IPS-18a (cell line): Measurements from ENCODE around the gene MBD6.

Experiments used
- H3K27ac ChIP-seq: one replicate; pipeline ENCODE4 v1.5.1; 2013; ENCODE audit warnings: low read length
- H3K27me3 ChIP-seq: one replicate; pipeline ENCODE4 v1.6.1; 2013; ENCODE audit warnings: mild to moderate bottlenecking, low read length; ENCODE audit not compliant: control insufficient read depth, insufficient read depth
- H3K36me3 ChIP-seq: one replicate; pipeline ENCODE4 v1.6.1; 2013; ENCODE audit warnings: low read depth, low read length; ENCODE audit not compliant: control insufficient read depth
- H3K4me1 ChIP-seq: one replicate; pipeline ENCODE4 v1.6.1; 2013; ENCODE audit warnings: low read depth, low read length; ENCODE audit not compliant: control insufficient read depth
- H3K4me3 ChIP-seq: one replicate; pipeline ENCODE4 v1.5.1; 2013; ENCODE audit warnings: low read length
- H3K9ac ChIP-seq: one replicate; pipeline ENCODE4 v1.6.1; 2013; ENCODE audit warnings: mild to moderate bottlenecking, low read length, moderate library complexity
- H3K9me3 ChIP-seq: one replicate; pipeline ENCODE4 v1.6.1; 2013; ENCODE audit warnings: low read depth, low read length; ENCODE audit not compliant: control insufficient read depth

Gene MBD6

GRCh38 chr12:57522011-57522886, at the start of gene MBD6:
MBD6 (plus strand) TSS chr12:57522824; CDS start chr12:57524304, 1,480 bp downstream.
- peak within 1 kb of the TSS; percentile 49 for H3K9ac ChIP-seq
- peak within 1 kb of the TSS; percentile 84 for H3K4me3 ChIP-seq
- H3K9me3 ChIP-seq = no peaks in the 10 kb centered on the region
- peaks cover 16% of the 10 kb centered on the region for H3K36me3 ChIP-seq
- H3K27ac ChIP-seq = peak within 1 kb of the TSS; percentile 44
- H3K27me3 ChIP-seq = no peaks in the 10 kb centered on the region
- peaks cover 18% of the 10 kb centered on the region for H3K4me1 ChIP-seq

DNA sequence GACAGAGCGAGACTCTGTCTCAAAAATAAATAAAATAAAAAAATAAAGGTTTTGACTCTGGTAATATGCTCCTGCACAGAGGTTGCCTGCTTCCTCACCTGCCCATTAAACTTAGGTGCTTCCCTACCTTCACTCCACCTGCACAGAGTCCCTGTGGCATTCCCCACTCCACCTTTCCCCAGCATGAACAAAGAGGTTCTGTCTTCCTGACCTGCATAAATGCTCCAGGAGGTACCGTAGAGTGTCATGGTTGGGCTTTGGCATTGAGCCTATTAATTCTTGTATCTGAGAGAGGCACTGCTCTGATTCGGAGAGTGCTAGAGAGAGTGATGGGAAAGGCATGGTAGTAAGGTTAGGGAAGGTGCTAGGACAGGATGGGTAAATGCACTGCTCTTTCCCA, 49.2 kb upstream of the MBD6 start:
- Histone ChIP-seq H3K9me3 (no peaks in the 10 kb centered on the region), H3K4me1 (peaks cover 8% of the 10 kb centered on the region), H3K27ac (no peak overlapping the region), H3K4me3 (no peak overlapping the region), H3K27me3 (peaks cover 63% of the 10 kb centered on the region), H3K36me3 (no peaks in the 10 kb centered on the region), H3K9ac (no peak overlapping the region)

GRCh38 chr12:57473886-57474285, 48.7 kb upstream of the MBD6 start:
- H3K4me1 ChIP-seq = peaks cover 8% of the 10 kb centered on the region
- peaks cover 64% of the 10 kb centered on the region for H3K27me3 ChIP-seq
- H3K27ac ChIP-seq = no peak overlapping the region
- no peak overlapping the region for H3K9ac ChIP-seq
- H3K36me3 ChIP-seq = no peaks in the 10 kb centered on the region
- H3K9me3 ChIP-seq = no peaks in the 10 kb centered on the region
- no peak overlapping the region for H3K4me3 ChIP-seq

DNA sequence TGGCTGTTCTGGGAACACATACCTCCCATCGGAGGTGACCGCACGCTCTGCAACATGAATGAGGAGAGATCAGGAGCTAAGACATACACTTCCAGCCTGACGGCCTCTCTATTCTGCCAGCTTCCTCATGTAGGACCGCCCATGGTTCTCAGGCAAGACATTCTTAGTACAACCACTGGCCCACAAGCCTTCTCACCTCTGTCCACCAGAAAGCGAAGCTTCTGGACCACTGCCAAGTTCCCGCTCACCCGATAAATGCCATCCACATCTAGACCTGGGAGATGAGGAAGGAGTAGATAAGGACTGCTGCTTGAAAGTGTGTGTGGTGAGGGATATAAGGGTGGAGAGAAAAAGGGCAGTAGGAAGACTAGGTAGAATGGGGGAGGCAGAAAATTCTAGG, 48.2 kb upstream of the MBD6 start:
- Histone ChIP-seq H3K9ac (no peak overlapping the region), H3K9me3 (no peaks in the 10 kb centered on the region), H3K27ac (no peak overlapping the region), H3K36me3 (no peaks in the 10 kb centered on the region), H3K27me3 (peaks cover 69% of the 10 kb centered on the region), H3K4me3 (no peak overlapping the region), H3K4me1 (peaks cover 8% of the 10 kb centered on the region)

- no peak overlapping the region for H3K27ac ChIP-seq
- H3K36me3 ChIP-seq = no peaks in the 10 kb centered on the region
- peaks cover 8% of the 10 kb centered on the region for H3K4me1 ChIP-seq
- peaks cover 72% of the 10 kb centered on the region for H3K27me3 ChIP-seq
- H3K9me3 ChIP-seq = no peaks in the 10 kb centered on the region
- no peak overlapping the region for H3K9ac ChIP-seq
- peak overlapping the region; percentile 51 for H3K4me3 ChIP-seq
Observed at GRCh38 chr12:57474862-57475261, 47.8 kb upstream of the MBD6 start.

- H3K4me1 ChIP-seq = peaks cover 8% of the 10 kb centered on the region
Observed at GRCh38 chr12:57475271-57476161, 47.1 kb upstream of the MBD6 start.

DNA sequence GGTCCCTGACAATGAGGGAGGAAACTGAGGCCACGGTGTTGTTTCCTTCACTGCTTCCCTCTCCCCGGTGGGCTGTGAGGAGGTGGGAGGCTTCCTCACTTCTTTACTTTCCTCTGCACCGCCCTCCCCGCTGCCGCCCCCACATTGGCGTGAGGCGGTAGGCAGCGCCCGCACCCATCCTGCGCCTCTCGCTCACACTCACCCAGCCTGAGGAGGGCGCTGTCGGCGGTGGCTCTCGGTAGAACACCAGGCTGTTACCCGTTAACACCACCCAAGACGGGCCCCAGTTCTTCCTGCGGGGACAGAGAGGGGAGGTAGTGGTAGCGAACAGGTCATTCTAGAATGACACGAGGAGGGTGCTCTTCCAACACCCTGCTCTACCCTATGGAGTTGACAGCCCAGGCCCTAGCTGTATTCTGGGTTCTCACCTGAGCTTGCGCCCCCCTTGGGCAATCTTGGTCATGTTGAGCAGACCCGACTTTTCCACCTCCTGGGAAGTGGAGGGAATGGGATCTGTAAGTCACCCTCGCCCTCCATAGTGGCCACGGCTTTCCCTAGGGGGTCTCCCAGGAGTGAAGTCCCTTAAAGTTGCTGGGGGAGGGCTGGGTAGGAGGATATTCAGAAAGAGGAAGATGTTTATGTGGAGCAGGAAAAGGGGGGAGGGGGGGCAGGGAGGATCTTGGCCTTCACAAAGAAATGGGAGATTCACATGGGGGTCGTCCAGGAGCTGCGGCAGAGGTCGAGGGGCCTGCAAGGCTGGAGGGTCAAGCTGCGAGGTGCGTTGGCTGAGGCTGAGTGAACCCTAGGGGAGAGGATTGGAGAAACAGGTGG, 46.2 kb upstream of the MBD6 start:
- no peak overlapping the region for H3K27ac ChIP-seq
- no peaks in the 10 kb centered on the region for H3K9me3 ChIP-seq
- peaks cover 8% of the 10 kb centered on the region for H3K4me1 ChIP-seq
- H3K9ac ChIP-seq = no peak overlapping the region
- H3K4me3 ChIP-seq = peak overlapping the region; percentile 51
- no peaks in the 10 kb centered on the region for H3K36me3 ChIP-seq
- H3K27me3 ChIP-seq = peaks cover 77% of the 10 kb centered on the region

More at GRCh38 chr12:57475271-57476161, 47.1 kb upstream of the MBD6 start:
- Histone ChIP-seq H3K9me3 (no peaks in the 10 kb centered on the region), H3K27me3 (peaks cover 74% of the 10 kb centered on the region), H3K9ac (peak overlapping the region; percentile 9), H3K4me3 (peak overlapping the region; percentile 51), H3K36me3 (no peaks in the 10 kb centered on the region), H3K27ac (no peak overlapping the region)

DNA sequence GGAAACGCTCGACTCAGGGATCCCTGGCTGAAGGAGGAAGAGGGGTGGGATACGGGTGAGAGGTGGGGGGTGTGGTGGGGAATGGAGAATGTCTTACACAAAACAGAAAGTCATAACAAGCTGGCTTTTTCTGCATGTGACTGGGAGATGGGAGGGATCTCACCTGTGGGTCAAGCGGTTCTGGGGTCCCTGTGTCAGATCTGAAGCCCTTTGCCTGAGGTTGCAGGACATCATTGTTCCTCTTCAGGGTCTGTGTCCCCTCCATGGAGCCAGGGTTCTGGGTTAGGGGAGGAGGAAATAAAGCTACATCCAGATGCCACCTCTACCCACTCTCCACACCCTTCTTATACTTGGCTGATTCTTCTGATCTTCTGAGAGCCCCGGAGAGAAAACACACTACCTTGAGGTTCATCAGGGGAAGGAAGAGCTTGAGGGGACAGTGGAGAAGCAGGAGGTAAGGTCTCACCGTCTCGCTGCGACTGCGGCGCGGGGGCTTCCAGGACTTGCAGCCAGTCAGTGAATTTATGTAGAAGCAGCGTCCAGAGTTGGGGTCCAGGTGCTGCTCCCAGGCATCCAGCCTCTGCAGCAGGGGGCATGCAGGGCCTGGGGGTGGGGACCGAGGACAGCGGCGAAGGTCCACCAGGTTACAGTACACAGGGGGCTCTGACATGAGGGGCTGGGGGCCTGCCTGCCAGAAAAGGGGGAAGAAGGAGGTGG, 45.5 kb upstream of the MBD6 start:
- Histone ChIP-seq H3K36me3 (no peaks in the 10 kb centered on the region), H3K27ac (no peak overlapping the region), H3K9ac (no peak overlapping the region), H3K27me3 (peaks cover 72% of the 10 kb centered on the region), H3K4me3 (no peak overlapping the region), H3K4me1 (peaks cover 8% of the 10 kb centered on the region), H3K9me3 (no peaks in the 10 kb centered on the region)

GRCh38 chr12:57477710-57478681, 44.6 kb upstream of the MBD6 start:
- Histone ChIP-seq H3K9me3 (no peaks in the 10 kb centered on the region), H3K27me3 (peaks cover 64% of the 10 kb centered on the region), H3K4me3 (no peak overlapping the region), H3K27ac (no peak overlapping the region), H3K36me3 (no peaks in the 10 kb centered on the region), H3K9ac (no peak overlapping the region), H3K4me1 (peaks cover 8% of the 10 kb centered on the region)

GRCh38 chr12:57479043-57479375, 43.6 kb upstream of the MBD6 start:
- Histone ChIP-seq H3K9ac (no peak overlapping the region), H3K9me3 (no peaks in the 10 kb centered on the region), H3K27ac (no peak overlapping the region), H3K27me3 (peaks cover 55% of the 10 kb centered on the region), H3K4me1 (peaks cover 13% of the 10 kb centered on the region), H3K36me3 (no peaks in the 10 kb centered on the region), H3K4me3 (no peak overlapping the region)
